Measurements from ENCODE around the gene PERM1.

Gene PERM1

GRCh38 chr1:971751-972506, 10.0 kb downstream of the PERM1 start:
- Histone ChIP-seq H3K4me1 (peaks cover 25% of the 10 kb centered on the region), H3K4me2 (no peak overlapping the region), H3K4me3 (no peak overlapping the region), H3K27me3 (peaks cover 58% of the 10 kb centered on the region), H3K9me3 (no peaks in the 10 kb centered on the region), H3K9ac (no peak overlapping the region), H3K36me3 (no peaks in the 10 kb centered on the region), H4K20me1 (no peaks in the 10 kb centered on the region), H3K27ac (no peak overlapping the region)
- no peak for TF ChIP-seq Cebpa-rat (IDR thresholded peaks at IDR 0.05)

- Histone ChIP-seq H3K4me3 (no peak overlapping the region), H3K27ac (no peak overlapping the region), H3K9me3 (no peaks in the 10 kb centered on the region), H3K4me1 (peaks cover 29% of the 10 kb centered on the region), H3K9ac (no peak overlapping the region), H4K20me1 (peaks cover 2% of the 10 kb centered on the region; the same call in 1 of the 2 replicates), H3K4me2 (no peak overlapping the region), H3K36me3 (no peaks in the 10 kb centered on the region), H3K27me3 (peaks cover 63% of the 10 kb centered on the region)
- no peak for TF ChIP-seq Cebpa-rat (IDR thresholded peaks at IDR 0.05)
Measured at GRCh38 chr1:970973-971730, 10.7 kb downstream of the PERM1 start.

DNA sequence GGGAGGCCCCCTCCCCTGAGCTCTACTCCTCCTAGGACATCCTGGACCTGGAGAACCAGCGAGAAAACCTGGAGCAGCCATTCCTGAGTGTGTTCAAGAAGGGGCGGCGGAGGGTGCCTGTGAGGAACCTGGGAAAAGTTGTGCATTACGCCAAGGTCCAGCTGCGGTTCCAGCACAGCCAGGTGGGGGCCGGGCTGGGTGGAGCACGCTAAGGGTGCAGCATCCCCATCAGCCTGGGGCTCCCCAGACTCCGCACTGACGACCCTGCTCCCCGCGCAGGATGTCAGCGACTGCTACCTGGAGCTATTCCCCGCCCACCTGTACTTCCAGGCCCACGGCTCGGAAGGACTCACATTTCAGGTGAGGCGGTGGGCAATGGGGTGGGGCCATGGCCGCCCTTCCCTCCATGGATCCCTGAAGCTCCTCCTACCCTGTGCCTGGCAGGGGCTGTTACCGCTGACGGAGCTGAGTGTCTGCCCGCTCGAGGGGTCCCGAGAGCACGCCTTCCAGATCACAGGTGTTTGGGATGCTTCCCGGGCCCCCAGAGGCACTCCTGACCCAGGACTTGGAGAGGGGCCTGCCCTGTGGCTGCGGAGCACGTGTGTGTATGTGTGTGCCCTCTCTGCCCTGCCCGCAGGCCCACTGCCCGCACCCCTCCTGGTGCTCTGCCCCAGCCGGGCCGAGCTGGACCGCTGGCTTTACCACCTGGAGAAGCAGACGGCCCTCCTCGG, 11.5 kb downstream of the PERM1 start:
- Histone ChIP-seq H3K27me3 (peaks cover 62% of the 10 kb centered on the region), H3K9me3 (no peaks in the 10 kb centered on the region), H3K4me1 (peaks cover 26% of the 10 kb centered on the region), H3K4me2 (no peak overlapping the region), H3K36me3 (peaks cover 3% of the 10 kb centered on the region), H3K9ac (no peak overlapping the region), H4K20me1 (peaks cover 8% of the 10 kb centered on the region; the same call in 1 of the 2 replicates), H3K4me3 (no peak overlapping the region), H3K27ac (no peak overlapping the region)
- TF ChIP-seq Cebpa-rat (IDR thresholded peaks at IDR 0.05), result no peak

GRCh38 chr1:969260-969855, 12.5 kb downstream of the PERM1 start:
- no peak overlapping the region for H3K27ac ChIP-seq
- H3K36me3 ChIP-seq, result peaks cover 9% of the 10 kb centered on the region
- H3K27me3 ChIP-seq, result peaks cover 53% of the 10 kb centered on the region
- H3K4me3 ChIP-seq, result no peak overlapping the region
- H3K9me3 ChIP-seq, result no peaks in the 10 kb centered on the region
- no peak overlapping the region for H3K9ac ChIP-seq
- TF ChIP-seq Cebpa-rat (IDR thresholded peaks at IDR 0.05), result no peak
- H3K4me2 ChIP-seq, result no peak overlapping the region
- H4K20me1 ChIP-seq, result peaks cover 8% of the 10 kb centered on the region; the same call in 1 of the 2 replicates
- H3K4me1 ChIP-seq, result peaks cover 23% of the 10 kb centered on the region

DNA sequence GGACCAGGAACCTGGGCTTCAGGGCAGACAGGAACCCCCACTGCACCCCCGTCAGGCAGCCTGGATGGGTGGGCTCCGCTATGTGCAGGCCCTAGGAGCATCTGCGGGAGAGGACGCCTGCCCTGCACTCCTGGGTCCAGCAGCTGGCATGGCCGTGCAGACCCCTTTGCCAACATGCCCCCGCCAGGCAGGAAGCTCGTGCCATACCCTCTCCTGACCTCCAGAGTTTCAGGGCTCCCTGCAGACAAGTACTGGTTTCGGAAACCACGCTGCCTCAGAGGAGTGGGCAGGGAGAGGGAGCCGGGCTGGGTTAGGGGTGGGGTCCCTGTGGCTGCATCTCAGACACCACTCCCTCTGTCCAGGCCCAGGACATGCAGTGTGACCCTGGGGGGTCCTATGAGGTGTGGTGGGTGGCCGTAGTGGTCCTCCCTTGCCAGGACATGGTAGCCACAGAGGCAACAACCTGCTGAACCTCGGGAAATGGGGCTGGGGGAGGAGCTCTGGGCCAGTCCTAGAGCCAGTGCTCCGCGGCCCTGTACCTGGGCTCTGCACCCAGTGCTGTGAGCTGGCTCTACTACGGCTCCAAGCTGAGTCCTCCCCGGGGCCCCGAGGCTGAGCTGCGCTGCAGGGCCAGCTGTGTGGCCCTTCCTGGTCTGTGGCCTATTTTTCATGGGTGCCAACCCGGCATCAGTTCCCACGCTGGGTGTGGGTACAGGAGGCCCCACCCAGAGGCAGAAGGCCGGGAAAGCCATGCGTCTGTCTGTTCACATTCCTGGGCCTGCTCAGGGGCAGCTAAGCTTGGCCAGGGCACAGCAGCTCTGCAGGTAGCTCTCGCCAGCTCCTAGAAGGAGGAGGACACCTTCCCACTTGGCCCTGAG, 14.2 kb downstream of the PERM1 start:
- Histone ChIP-seq H3K9me3 (no peaks in the 10 kb centered on the region), H3K36me3 (peaks cover 25% of the 10 kb centered on the region), H4K20me1 (peaks cover 8% of the 10 kb centered on the region; the same call in 1 of the 2 replicates), H3K27me3 (peaks cover 37% of the 10 kb centered on the region), H3K4me2 (peak overlapping the region; percentile 97), H3K4me3 (no peak overlapping the region), H3K27ac (no peak overlapping the region), H3K4me1 (peaks cover 23% of the 10 kb centered on the region), H3K9ac (no peak overlapping the region)
- TF ChIP-seq Cebpa-rat (IDR thresholded peaks at IDR 0.05), result no peak

DNA sequence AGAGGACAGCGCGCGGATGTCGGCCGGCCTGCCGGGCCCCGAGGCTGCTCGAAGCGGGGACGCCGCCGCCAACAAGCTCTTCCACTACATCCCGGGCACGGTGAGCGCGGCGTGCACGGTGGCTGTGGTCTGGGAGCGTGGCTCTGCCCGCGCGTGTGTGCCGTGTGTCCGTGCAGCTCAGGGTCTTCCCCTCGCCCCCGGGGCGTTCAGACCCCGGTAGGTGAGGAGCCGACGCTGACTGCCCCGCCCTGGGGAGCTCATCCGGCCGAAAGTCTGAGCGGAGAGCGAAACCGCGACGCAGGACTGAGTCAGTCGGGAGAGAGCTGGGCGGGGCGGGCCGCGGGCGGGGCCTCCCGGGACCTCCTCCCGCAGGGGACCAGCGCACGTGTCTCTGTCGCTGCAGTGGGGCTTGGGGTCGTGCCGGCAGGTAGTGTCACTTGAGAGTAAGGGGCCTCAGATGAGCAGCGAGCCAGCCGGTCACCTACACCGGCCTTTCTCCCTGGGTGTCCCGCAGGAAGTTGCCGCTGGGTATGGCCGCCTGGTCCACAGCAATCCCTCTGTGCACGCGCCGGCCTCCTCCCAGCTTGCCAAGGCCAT, 15.1 kb downstream of the PERM1 start:
- Histone ChIP-seq H3K9me3 (no peaks in the 10 kb centered on the region), H3K9ac (peak overlapping the region; percentile 56), H4K20me1 (peaks cover 8% of the 10 kb centered on the region; the same call in 1 of the 2 replicates), H3K4me1 (peaks cover 23% of the 10 kb centered on the region), H3K4me2 (peak overlapping the region; percentile 97), H3K4me3 (peak overlapping the region; percentile 68), H3K36me3 (peaks cover 31% of the 10 kb centered on the region), H3K27me3 (peaks cover 30% of the 10 kb centered on the region), H3K27ac (no peak overlapping the region)
- TF ChIP-seq Cebpa-rat (IDR thresholded peaks at IDR 0.05), result no peak

GRCh38 chr1:966135-966703, 15.7 kb downstream of the PERM1 start, which contains the start of gene PLEKHN1:
PLEKHN1 (plus strand) TSS chr1:966482; CDS start chr1:966532, 50 bp downstream.
- H3K4me3 ChIP-seq, result peak within 1 kb of the TSS; percentile 68
- peaks cover 13% of the 10 kb centered on the region for H4K20me1 ChIP-seq
- TF ChIP-seq Cebpa-rat (IDR thresholded peaks at IDR 0.05), result no peak
- H3K9ac ChIP-seq, result peak within 1 kb of the TSS; percentile 56
- H3K4me2 ChIP-seq, result peak within 1 kb of the TSS; percentile 97
- no peaks in the 10 kb centered on the region for H3K9me3 ChIP-seq
- H3K27ac ChIP-seq, result no peak within 1 kb of the TSS
- H3K36me3 ChIP-seq, result peaks cover 31% of the 10 kb centered on the region
- H3K27me3 ChIP-seq, result peaks cover 24% of the 10 kb centered on the region
- peaks cover 28% of the 10 kb centered on the region for H3K4me1 ChIP-seq

DNA sequence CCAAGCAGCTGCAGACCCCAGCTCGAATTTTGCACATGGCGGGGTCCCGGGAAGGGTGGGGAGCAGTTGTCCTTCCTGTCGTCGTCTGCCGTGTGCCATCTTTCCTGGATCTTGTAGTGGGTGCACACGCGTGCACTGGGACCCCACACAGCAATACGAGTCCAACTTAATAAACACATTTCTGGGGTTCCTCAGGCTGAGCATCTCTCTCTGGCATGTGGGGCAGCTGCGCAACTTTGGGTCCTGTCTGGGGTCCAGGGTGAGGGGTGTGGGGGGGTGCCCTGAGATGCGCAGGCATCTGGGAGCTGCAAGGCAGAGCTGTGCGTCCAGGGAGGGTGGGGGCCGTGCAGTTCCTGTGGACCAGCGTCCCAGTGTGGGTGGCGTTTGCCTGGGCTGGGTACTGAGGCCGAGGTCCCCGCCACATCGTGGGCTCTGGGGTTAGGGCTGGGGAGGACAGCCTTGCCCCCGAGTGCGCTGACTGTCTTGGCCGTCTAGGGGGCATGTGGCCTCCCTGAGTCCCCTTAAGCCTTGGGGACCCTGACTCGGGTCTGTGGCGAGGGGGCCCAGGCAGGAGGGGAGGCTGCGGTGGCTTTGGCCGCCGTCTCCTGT, 16.3 kb downstream of the PERM1 start:
- Histone ChIP-seq H3K36me3 (peaks cover 31% of the 10 kb centered on the region), H3K4me1 (peaks cover 31% of the 10 kb centered on the region), H3K9ac (no peak overlapping the region), H3K9me3 (no peaks in the 10 kb centered on the region), H3K4me3 (no peak overlapping the region), H3K27me3 (peaks cover 19% of the 10 kb centered on the region), H3K4me2 (peak overlapping the region; percentile 97), H3K27ac (no peak overlapping the region), H4K20me1 (peaks cover 15% of the 10 kb centered on the region)
- no peak for TF ChIP-seq Cebpa-rat (IDR thresholded peaks at IDR 0.05)
